Measurements from ENCODE around the gene FYCO1.
A peak's percentile ranks its signal among the peaks of the same experiment; 100 is the strongest.

Gene FYCO1

GRCh38 chr3:45959201-45959600 is 36.4 kb downstream of the FYCO1 start:
- DNase-seq: no peak

DNA sequence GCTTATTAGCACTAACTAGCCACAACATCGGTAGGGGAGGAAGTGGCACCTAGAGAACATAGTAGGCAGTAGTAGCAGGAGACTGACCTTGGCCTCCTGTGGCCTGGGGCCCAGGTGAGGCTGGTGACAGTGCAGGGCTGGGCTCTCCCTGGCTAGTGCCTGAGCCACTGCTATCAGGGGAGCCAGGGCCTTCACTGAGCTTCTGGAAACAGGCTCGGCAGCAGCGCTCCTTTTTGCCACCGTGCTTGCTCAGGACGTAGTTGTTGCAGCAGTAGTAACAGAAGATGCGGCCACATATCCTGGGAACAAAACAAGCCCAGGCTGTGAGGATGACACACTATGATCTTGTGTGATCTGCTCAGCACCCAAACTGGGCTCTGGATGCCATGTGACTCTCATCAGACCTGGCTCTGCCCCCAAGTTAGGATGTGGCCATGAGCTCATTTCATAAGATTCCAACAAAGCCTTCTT is 37.3 kb downstream of the FYCO1 start:
- no peak for DNase-seq

DNA sequence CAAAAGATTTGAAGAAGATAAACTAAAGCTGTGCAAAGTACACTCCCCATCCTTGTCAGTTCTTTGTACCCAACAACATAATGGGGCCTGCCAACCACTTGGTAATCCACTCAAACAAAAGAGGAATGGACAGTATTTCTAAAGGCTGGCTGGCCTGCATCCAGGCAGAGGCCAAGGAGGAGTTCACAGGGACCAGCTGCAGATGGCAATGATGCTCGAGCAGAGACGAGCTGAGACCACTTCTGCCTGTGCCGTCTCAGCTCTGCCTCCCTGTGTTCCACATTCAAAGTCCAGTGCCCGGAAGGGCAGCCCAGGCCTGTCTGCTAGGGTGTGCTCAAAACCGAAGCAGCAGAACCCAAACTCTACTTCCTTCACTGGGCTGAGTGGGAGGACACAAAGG is 38.0 kb downstream of the FYCO1 start:
- no peak for DNase-seq

DNA sequence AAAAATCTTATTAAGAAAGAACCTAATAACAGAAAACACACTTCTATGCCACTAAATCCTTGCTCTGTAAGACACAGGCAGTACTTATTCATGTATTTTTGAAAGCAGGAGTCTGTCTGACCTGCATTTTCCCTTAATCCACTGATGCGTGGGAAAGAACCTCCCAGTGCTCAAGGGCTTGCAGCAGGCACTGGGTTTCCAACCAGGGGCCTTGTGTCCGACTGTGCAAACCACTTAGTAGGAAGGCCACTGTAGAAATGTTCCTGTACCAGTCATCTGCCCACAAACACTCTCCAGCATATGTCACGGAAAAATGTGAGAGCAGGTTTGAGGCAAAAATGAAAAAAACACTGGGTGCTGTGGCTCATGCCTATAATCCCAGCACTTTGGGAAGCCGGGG is 39.9 kb downstream of the FYCO1 start:
- no peak for DNase-seq

DNA sequence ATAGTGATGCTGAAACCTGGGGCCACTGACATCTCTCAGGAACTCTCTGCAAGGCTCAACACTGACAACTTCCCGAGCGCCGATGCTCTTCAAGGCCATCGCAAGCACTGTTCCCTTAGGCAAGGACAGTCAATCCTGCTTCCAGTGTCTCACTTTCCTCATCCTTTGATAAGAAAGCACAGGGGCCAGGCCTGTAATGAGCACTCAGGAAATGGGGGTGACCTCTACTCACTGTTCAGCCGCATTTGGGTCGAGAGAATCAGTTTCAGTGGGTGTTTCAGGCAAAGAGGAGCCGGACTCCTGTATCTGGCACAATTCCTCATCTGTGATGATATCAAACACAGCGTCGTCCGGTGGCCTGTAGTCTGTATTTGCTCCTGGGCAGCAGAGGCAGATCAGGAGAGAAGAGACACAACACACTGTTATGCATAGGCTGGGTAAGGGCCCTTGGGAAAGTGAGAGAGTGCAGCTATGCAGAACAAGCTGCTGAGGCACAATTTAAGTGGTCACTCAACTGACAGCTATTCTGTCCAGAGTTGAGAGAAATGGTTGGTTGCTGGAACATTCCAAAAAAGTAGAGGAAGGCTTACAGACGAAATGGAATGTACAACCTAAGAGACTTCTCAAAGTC is 40.5 kb downstream of the FYCO1 start:
- no peak for DNase-seq

DNA sequence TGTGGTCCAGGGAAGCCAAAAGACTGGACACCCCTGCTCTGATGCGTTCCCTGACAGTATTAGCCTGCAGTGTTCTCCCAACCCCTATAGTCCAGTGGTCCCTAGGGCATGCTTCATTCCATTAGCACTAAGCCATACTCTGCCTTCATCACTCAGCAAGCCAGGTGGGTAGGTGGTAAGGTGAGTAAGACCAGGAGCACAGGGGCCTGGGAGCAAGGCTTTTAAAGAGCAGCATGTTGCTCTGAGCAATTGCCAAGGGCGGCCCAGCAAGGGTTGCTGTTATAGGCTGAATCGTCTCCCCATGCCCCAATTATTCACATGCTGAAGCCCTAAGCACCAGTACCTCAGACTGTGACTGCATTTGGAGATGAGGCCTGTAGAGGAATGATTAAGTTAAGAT is 41.3 kb downstream of the FYCO1 start:
- DNase-seq: no peak

- DNase-seq: no peak
Observed at GRCh38 chr3:45953536-45953935, 42.1 kb downstream of the FYCO1 start.

- DNase-seq: no peak
Observed at GRCh38 chr3:45952456-45952855, 43.2 kb downstream of the FYCO1 start.

DNA sequence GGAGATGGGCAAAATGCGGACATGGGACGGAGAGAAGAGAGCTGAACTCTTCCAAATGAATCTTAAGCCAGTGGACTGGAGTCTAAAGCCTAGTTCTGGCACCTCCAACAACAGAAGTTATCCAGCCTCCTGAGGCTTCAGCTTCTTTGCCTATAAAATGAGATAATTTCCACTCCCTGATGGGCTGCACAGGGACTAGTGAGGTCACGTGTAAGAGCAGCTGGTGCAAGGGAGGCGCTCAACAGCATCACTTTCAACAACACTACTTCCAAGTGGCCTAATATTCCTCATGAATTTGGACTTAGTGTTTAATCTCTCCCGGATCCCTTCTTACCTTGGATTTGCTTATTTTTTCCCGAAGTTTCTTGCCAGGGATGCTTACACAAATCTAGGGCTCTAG is 43.7 kb downstream of the FYCO1 start:
- DNase-seq: no peak

DNA sequence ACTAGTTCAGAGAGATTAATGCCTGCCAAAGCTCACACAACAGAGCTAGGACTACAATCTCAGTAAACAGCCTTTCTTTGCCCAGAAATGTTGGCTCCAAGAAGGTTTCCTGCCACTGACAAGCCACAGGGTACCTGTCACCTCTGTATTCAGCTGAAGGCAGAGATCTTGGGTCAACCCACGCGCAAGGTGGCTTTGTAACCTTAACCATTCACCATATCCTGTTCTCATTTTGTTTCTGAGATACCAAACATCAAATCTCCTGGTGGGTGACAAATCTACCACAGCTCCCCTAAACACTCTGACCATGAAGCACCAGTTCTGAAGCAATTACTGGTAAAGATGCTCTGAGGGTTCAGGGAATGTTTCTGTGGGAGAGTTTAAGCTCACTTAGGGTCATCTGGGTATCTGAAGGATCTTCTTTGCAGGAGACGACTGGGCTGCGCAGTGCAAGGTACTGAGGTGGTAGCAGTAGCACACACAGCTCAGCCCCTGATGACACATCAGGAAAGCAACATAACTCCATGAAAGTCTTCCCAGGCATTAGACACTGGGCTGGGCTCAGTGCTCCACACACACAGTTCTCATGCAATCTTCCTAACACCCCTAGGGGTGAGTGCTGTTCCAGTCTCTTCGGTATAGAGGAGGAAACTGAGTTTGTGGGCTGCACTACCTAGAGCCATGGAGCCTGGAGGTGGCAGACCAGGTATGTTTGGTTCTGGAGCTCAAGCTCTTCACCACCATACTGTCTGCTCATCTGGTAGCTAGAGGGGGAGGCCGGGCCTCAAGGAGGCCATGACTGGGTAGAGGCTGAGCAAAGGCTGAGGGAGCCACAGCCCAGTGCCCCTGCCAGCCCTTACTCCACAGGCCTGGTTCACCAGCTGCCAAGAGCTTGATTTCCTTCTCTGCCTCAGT is 44.7 kb downstream of the FYCO1 start:
- peak; percentile 22 to 26 for DNase-seq

DNA sequence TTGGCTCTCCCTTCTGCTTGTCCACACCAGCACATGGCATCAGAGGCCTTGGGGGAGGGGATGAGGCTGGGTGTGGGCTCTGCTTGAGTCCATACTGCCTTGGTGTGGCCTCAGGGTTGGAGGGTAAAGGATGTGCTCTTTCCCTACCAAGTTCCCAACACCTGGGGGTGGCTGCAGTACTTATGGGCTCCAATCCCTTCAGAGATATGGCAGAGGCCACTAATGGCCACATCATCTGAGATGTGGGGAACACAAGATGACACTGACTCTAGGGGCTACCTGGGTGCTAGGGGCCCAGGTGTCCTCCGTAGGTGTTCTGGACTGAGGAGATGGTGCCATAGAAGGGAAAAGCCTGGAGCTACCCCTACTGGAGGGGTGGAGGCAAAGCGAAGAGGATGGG is 45.5 kb downstream of the FYCO1 start:
- DNase-seq: no peak

GRCh38 chr3:45949432-45949831 is 46.2 kb downstream of the FYCO1 start:
- DNase-seq: no peak

DNA sequence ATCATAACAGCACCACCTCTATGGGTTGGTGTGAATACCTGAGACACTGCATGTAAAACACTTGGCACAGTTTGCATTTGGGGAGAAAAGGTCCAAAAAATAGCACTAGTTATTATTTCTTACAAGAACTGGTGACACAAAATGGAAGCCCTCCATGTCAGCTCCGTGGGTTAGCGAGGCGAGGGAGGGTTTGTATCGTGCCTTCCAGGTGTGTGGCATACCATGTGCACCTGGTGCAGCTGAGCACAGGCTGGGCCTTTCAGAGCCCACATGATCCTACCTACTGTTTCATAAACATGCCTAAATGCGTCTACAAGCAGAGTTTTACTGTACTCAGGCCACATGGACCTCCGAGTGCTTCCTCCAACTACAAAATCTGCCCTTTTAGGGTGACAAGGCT is 46.7 kb downstream of the FYCO1 start:
- DNase-seq: no peak

GRCh38 chr3:45948311-45948781 is 47.3 kb downstream of the FYCO1 start:
- no peak for DNase-seq

- DNase-seq: no peak
Observed at GRCh38 chr3:45947361-45947760, 48.3 kb downstream of the FYCO1 start.

DNA sequence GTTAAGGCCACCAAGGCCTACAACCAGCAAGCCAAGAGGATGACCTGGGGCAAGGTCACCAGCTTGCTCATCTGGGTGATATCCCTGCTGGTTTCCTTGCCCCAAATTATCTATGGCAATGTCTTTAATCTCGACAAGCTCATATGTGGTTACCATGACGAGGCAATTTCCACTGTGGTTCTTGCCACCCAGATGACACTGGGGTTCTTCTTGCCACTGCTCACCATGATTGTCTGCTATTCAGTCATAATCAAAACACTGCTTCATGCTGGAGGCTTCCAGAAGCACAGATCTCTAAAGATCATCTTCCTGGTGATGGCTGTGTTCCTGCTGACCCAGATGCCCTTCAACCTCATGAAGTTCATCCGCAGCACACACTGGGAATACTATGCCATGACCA is 48.7 kb downstream of the FYCO1 start:
- DNase-seq: no peak

DNA sequence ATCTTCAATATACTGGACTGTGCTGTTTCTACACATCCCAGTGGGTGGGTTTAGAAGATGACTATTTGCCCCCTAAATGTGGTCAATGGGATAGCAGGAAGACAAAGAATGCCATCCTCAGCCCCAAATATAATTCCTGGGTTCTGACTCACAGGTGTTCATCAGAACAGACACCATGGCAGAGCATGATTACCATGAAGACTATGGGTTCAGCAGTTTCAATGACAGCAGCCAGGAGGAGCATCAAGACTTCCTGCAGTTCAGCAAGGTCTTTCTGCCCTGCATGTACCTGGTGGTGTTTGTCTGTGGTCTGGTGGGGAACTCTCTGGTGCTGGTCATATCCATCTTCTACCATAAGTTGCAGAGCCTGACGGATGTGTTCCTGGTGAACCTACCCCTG is 49.3 kb downstream of the FYCO1 start:
- DNase-seq: no peak

DNA sequence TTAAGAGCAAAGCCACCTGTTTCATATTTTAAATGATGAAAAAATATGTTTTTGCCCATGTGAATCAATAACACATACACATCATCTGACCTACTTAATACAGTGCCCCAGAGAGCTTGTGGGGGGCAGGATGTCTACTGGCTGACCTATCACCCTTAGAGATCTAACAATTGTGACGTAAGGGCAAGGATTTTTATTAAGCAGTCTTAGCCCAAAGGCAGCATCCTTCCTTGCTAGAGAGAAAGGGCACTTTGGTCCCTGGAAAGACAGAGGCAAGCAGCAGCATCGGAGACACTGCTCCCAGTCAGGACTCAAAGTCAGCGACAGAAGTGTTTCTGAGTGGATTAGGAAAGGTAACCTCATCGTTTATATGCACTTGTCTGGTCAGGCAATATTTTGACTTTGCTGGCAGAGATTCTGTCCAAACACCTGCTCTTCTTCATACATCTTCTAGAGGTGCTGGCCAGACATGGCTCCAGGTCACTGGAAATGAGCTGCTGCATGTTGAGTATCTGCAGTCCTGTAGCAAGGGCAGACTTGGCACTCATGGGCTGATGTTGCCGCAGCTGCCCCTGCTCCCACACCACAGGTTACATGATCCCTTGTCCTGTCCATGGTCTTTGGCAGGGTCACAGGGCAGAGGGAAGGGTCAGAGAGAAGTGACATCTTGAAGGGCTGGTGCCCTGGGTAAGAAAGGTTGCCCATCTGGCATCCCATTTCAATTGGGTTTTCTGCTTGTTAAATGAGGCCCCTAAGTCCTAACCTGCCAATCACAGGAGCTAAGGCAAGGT is 50.6 kb downstream of the FYCO1 start:
- DNase-seq: no peak

- peak; percentile 22 to 26 for DNase-seq
Observed at GRCh38 chr3:45943207-45943846, 52.3 kb downstream of the FYCO1 start, which contains the start of gene CXCR6. TSS of gene CXCR6 (plus strand) at chr3:45943464. CDS start at chr3:45946482, 3,018 bp downstream.

DNA sequence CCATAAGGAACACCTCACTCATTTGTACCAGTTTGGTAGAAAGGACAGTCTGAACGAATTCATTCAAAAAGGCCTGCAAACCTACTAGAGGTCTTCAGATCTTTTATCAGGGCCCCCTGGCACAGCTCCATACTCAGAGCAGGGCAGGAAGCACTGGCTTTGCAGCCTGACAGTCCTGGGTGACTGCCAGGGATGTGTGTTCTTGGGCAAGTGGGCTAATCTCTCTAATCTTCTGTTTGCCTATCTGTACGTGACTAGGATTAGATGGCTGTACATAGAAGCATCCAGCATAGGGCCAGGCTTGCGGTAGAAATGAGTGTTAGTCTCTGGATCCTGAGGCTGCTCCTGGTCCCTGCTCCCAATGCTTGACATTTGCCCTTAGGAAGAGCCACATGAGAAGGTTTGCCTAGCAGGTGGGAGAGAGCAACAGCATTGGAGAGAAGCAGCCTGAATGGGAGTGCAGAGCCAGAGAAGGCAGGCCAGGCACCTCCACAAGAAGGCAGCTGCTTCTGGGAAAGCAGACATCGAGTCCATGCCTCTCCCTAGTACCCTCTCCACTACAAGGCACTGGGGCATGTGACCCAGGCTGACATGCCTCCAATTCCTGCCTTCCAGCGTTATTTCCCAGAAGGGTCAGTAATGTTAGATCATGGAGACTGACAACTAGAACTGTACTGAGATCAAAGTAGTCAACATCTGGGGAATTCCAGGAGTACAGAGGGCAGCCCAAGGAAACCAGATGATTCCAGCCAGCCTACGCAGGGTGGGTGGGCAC is 53.4 kb downstream of the FYCO1 start:
- DNase-seq: no peak

DNA sequence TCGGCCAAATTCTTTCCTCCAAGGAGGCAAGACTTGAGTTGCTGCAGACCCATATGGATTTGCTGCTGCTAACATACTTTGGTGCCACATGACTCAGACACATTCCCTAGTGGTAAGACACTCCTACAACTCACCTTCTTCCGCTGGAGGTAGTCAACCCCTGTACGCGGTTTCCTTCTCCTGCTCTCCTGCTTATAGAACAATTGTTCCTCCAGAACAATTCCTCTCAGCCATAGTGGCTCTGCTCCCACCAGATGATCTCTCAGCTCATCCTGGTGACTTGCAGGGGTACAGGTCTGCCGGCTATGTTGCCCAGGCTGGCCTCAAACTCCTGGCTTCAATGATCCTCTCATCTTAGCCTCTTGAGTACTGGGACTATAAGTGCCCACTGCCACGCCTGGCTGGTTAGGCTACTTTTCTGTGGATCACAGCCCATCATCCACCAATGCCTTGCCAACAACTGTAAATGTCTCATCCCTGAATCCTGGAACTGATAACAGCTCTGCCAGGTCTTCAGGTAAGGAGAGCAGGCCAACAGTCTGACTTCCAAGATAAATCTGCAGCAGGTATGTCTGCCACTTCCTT is 54.8 kb downstream of the FYCO1 start:
- DNase-seq: no peak
